Measurements from ENCODE around the gene PAMR1. TPM values are rescaled to one million over a fixed set of nuclear protein-coding genes. Genes with fewer than 3 reads are reported as not detected.
"Not testable (repeated sequence)": the region's sequence is repeated elsewhere in the genome, so short reads cannot be mapped to it uniquely, and the experiment has no call there.

Gene PAMR1
- total RNA-seq, 1 experiment from 2014 or later, result not detected

DNA sequence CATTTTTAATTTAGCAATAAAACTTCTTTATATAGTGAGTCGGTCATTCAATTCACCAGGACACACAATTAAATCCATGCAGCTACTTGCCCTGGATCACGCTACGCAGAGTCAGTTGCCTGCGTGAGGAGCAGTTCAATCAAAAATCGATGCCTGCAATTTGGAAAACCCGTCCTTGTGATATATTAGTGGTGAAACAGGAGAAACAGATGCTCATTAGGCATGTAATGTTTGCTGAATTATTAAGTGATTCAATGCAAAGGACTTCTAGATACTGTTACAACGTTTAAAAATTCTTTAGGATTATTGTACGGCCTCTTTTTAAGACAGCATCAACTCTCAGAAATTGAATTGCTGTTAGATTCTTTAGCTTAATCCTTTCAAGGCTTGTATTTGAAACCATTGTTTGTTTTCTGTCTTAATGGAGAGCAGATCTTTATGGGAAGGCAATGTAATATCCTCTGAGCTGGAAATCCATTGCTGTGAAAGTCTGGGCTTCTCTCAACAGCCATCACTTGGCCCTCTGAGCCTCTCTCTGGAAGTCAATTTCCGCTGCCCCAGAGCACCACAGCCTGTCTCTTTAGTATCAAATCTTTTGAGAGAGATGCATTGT is 20.1 kb upstream of the PAMR1 start:
- DNase-seq (ENCODE audit: low read depth), result no peak

GRCh38 chr11:35543481-35543880 is 18.1 kb upstream of the PAMR1 start:
- DNase-seq (ENCODE audit: low read depth), result no peak

DNA sequence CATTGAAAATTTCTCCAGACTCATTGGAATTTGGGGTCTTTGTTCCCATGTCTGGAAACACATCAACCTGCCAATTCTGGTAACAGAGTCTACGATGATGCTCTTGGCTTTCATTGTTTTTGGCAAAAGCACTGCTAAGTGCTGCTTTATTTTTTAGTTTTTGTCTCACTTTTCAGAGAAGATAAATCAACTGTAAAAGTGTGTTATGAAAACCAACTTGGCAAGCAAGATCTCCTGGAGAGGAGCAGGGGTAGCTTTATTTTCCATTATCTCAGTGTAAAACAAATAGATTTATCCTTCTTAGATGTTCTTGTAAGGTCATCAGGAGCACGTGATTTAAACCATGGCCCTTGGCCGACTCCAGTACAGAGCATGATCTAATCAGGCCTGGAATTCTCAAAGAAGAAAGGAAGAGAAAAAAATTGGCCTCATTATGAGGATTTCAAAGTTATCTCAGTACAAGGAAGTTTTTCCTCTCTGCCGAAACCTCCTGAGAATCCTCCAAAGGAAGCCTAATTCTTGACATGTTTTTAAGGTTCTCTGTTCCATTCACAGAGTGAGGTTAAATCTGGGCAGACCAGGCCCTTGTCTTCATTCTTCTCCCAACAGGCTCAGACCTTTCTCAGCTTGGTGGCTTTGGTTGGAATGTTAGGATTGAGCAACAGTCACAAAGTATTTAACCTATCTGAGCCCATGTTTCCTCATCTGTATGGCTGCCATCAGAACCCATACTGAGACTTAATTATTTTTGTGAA is 16.4 kb upstream of the PAMR1 start:
- DNase-seq (ENCODE audit: low read depth), result peak; percentile 72

DNA sequence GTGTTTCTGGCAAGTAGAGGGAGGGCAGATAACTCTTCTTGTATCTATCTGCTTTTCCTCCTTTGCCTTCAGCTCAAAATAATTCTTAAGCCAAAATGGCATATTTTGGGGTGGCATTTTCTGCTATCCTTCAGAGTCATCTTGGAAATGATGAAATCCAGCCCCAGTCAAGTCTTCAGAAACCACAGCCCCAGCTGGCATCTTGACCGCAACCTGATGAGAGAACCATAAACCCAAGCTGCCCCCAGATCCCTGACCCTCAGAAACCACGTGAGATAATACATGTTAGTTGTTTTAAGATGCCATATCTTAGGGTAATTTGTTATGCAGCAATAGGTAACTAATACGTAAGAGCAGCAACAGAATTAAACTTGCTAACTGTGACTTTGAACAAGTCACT is 15.1 kb upstream of the PAMR1 start:
- peak; percentile 51 for DNase-seq (ENCODE audit: low read depth)

DNA sequence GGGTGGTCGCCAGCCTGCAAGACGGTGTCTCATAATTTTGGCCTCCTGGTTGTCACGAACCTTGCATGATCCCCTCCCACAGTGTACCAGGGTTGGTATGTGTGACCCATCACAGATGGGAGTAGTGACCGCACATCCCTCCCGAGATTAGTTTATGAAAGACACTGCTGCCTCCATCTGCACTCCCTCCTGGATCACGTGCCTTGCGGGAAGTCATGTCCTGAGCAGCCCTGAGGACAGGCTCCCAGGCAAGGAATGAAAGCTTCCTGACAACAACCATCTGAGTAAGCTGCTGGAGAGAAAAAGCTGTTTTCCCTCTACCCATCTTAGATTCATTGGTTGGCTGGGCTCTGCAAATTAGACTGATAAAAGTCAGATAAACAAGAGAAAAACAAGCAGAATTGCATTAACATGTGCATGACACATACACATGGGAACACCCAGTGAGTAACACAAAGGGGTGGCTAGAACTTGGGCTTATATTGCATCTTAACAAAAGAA is 14.4 kb upstream of the PAMR1 start:
- peak; percentile 40 for DNase-seq (ENCODE audit: low read depth)

GRCh38 chr11:35539256-35539655 is 13.8 kb upstream of the PAMR1 start:
- no peak for DNase-seq (ENCODE audit: low read depth)

DNA sequence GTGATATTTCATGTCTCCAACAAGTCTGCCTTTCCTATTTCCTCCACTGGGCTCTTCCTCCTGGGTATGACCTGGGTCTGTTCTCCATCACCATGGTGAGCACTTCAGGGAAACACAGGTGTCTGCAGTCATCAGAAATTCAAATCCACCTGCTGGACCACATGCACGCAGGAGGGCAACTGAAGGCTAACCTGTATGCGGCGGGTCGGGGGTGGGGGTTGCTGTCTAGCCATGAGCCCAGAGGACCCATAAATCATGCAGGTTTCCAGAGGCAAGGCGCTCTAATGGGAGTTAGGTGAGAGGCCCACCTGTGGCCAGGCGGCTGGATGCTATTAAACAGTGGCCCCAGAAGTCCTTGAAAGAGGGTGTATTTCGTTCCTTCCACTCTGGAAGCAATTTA is 11.1 kb upstream of the PAMR1 start:
- DNase-seq (ENCODE audit: low read depth), result no peak

GRCh38 chr11:35531246-35531645 is 5.8 kb upstream of the PAMR1 start:
- DNase-seq (ENCODE audit: low read depth), result no peak

- DNase-seq (ENCODE audit: low read depth), result peak; percentile 95
These were observed 4.6 kb upstream of the PAMR1 start for GRCh38 chr11:35529971-35530495.

- no peak for DNase-seq (ENCODE audit: low read depth)
These were observed 965 bp upstream of the PAMR1 start for GRCh38 chr11:35526370-35526792.

DNA sequence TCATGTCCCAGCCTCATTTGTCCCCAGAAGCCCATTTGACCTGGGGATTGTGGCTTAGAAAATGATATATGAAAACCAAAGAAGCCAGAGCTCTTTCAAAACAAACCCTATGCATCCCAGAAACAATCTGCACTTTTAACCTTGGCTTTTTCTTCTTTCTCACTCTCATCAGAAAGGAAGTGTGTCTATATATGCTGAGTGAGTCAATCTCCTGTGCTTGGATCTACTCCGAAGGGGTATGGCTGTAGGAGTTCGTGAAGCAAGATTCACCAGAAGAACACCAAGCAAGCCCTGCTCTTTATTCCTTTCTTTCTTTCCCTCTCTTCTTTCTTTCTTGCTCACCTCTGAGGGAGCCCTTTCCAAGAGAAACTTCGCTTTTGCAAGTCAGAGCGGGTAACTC is 636 bp downstream of the PAMR1 start:
- no peak for DNase-seq (ENCODE audit: low read depth)

- DNase-seq (ENCODE audit: low read depth), result no peak
These were observed 1.6 kb downstream of the PAMR1 start for GRCh38 chr11:35523861-35524260.

GRCh38 chr11:35523331-35523768 is 2.1 kb downstream of the PAMR1 start:
- DNase-seq (ENCODE audit: low read depth), result peak; percentile 88

DNA sequence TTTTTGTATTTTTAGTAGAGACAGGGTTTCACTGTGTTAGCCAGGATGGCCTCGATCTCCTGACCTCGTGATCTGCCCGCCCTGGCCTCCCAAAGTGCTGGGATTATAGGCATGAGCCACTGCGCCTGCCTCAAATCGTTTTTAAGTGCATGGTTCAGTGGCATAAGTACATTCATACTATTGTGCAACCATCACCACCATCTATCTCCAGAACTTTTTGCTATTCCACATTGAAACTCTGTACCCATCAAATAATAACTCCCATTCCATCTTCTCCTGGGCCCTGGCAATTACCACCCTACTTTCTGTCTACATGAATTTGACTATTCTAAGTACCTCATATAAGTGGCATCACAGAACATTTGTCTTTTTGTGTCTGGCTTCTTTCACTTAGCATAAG is 3.3 kb downstream of the PAMR1 start:
- not testable (repeated sequence) for DNase-seq (ENCODE audit: low read depth)

GRCh38 chr11:35520376-35520775 is 5.0 kb downstream of the PAMR1 start:
- DNase-seq (ENCODE audit: low read depth), result no peak

DNA sequence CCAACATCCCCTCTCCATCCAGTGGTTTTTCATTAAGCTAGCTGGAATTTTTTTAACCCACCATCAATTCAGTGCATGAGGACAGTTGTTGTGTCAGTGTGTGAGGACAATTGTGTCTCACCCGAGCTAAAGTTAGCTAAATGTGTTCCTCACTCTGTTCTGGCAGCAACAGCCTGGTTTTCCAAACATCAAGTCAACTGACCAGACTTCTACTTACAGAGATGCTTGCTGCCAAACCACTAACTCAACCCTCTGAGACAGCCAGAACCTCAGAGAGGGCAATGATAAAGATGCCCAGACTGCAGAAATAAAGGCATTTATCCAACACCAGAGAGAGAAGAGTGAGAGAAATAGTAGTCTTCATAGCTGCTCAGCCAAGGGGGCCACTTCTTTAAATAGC is 6.7 kb downstream of the PAMR1 start:
- no peak for DNase-seq (ENCODE audit: low read depth)

GRCh38 chr11:35517481-35517880 is 7.9 kb downstream of the PAMR1 start:
- DNase-seq (ENCODE audit: low read depth), result no peak

GRCh38 chr11:35516403-35516802 is 9.0 kb downstream of the PAMR1 start:
- DNase-seq (ENCODE audit: low read depth), result no peak

GRCh38 chr11:35515224-35515623 is 10.2 kb downstream of the PAMR1 start:
- peak; percentile 39 for DNase-seq (ENCODE audit: low read depth)

- no peak for DNase-seq (ENCODE audit: low read depth)
These were observed 10.9 kb downstream of the PAMR1 start for GRCh38 chr11:35514481-35514880.

DNA sequence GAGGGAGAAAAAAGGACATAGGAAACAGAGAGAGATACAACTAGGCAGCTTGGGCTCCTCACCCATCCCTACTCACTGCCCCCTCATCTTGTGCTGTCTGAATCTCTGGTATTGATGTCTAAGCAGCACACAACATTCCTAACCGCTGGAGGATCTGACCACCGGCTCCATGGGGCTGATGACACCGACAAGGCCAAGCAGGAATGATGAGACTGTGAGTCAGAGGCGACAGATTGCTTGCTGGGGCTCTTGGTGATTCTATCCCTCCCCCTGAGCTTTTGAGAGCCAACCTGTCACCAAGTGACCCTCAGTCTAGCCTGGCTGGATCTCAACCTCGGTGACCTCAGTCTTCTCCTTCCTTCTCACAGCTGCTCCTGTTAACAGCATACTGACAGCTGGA is 13.8 kb downstream of the PAMR1 start:
- peak; percentile 92 for DNase-seq (ENCODE audit: low read depth)

GRCh38 chr11:35507688-35508087 is 17.7 kb downstream of the PAMR1 start:
- DNase-seq (ENCODE audit: low read depth), result peak; percentile 21

DNA sequence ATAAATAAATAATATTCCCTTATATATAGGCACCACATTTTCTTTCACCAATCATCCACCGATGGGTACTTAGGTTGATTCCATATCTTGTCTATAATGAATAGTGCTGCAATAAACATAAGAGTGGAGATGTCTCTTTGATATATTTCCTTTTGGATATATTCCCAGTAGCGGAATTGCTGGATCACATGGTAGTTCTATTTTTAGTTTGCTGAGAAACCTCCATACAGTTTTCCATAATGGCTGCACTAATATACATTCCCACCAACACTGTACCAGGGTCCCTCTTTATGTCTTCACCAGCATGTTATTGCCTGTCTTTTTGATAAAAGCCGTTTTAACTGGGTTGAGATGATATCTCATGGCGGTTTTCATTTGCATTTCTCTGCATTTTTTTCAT is 23.6 kb downstream of the PAMR1 start:
- no peak for DNase-seq (ENCODE audit: low read depth)

All from M059J (cell line).